Right forelimb (tissue), 1 donor: Measurements from ENCODE around the gene HHIP.

Experiments used
- DNase-seq: peaks from one replicate; pipeline ENCODE4 v3.0.0-alpha.2; 2018

Gene HHIP

GRCh38 chr4:144645631-144646522 is at the start of gene HHIP:
TSS of gene HHIP (plus strand) at chr4:144646156. CDS start at chr4:144646676, 520 bp downstream.
- DNase-seq = peak; percentile 80

- DNase-seq = no peak
Observed at GRCh38 chr4:144597171-144597570, 48.8 kb upstream of the HHIP start.

- no peak for DNase-seq
Observed at GRCh38 chr4:144599621-144600020, 46.3 kb upstream of the HHIP start.

- DNase-seq = no peak
Observed at GRCh38 chr4:144611850-144612249, 34.1 kb upstream of the HHIP start.

GRCh38 chr4:144614850-144615585 is 30.9 kb upstream of the HHIP start:
- no peak for DNase-seq

GRCh38 chr4:144621681-144622080 is 24.3 kb upstream of the HHIP start:
- DNase-seq = no peak

- DNase-seq = no peak
Observed at GRCh38 chr4:144627663-144628076, 18.3 kb upstream of the HHIP start.

GRCh38 chr4:144633215-144633614 is 12.7 kb upstream of the HHIP start:
- DNase-seq = no peak

GRCh38 chr4:144634978-144635747 is 10.8 kb upstream of the HHIP start:
- DNase-seq = no peak

GRCh38 chr4:144644368-144645101 is 1.4 kb upstream of the HHIP start:
- no peak for DNase-seq

- DNase-seq = peak; percentile 60
Observed at GRCh38 chr4:144645102-144645630, 790 bp upstream of the HHIP start.

- peak; percentile 74 for DNase-seq
Observed at GRCh38 chr4:144646523-144647094, 653 bp downstream of the HHIP start.

GRCh38 chr4:144647095-144647561 is 1.2 kb downstream of the HHIP start:
- DNase-seq = no peak

GRCh38 chr4:144647590-144647989 is 1.6 kb downstream of the HHIP start:
- no peak for DNase-seq

GRCh38 chr4:144648042-144648441 is 2.1 kb downstream of the HHIP start:
- no peak for DNase-seq

GRCh38 chr4:144649646-144650045 is 3.7 kb downstream of the HHIP start:
- no peak for DNase-seq

- DNase-seq = no peak
Observed at GRCh38 chr4:144650311-144651005, 4.5 kb downstream of the HHIP start.

GRCh38 chr4:144653781-144654545 is 8.0 kb downstream of the HHIP start:
- DNase-seq = no peak

GRCh38 chr4:144655491-144655890 is 9.5 kb downstream of the HHIP start:
- DNase-seq = no peak

- no peak for DNase-seq
Observed at GRCh38 chr4:144656850-144657249, 10.9 kb downstream of the HHIP start.
